ENCODE measurements around the gene IL13RA2.

The IL13RA2 gene, protein sequence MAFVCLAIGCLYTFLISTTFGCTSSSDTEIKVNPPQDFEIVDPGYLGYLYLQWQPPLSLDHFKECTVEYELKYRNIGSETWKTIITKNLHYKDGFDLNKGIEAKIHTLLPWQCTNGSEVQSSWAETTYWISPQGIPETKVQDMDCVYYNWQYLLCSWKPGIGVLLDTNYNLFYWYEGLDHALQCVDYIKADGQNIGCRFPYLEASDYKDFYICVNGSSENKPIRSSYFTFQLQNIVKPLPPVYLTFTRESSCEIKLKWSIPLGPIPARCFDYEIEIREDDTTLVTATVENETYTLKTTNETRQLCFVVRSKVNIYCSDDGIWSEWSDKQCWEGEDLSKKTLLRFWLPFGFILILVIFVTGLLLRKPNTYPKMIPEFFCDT

GRCh38 chrX:115017455-115017854 is at the start of gene IL13RA2:
Gene IL13RA2, minus strand, starts transcription at chrX:115017616. Its CDS starts 347 bp downstream, at chrX:115017269.
- H3K27ac Mint-ChIP-seq = no peak within 1 kb of the TSS
- H3K36me3 Mint-ChIP-seq (ENCODE audit: low read depth) = no peaks in the 10 kb centered on the region

DNA sequence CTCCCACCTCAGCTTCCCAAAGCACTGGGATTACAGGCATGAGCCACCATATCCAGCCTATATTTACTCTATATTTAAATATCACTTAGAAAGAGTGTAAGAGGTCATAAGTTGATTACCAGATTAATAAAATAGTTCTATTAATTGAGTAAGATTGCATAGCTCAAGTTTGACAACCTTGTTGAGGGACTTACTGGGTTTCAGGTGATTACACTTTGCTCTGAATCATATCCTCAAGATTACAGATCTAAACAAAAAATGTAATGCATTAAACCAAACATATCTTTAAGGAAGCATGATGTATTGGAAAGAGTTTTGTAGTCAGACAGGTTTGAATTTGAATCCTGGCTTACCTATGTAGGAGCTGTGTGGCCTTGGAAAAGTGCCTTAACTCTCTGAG is 47.9 kb upstream of the IL13RA2 start:
- Mint-ChIP-seq H3K36me3 (ENCODE audit: low read depth) (no peaks in the 10 kb centered on the region), H3K27ac (no peak overlapping the region), H3K4me3 (no peak overlapping the region), H3K9me3 (peaks cover 3% of the 10 kb centered on the region), H3K27me3 (peaks cover 8% of the 10 kb centered on the region), H3K4me1 (ENCODE audit: low read depth) (no peaks in the 10 kb centered on the region)
- no peak for DNase-seq

More at GRCh38 chrX:115017455-115017854, at the start of gene IL13RA2:
- no peaks in the 10 kb centered on the region for H3K4me1 Mint-ChIP-seq (ENCODE audit: low read depth)
- DNase-seq = no peak
- H3K9me3 Mint-ChIP-seq = no peaks in the 10 kb centered on the region
- no peak within 1 kb of the TSS for H3K4me3 Mint-ChIP-seq
- peaks cover 19% of the 10 kb centered on the region for H3K27me3 Mint-ChIP-seq

DNA sequence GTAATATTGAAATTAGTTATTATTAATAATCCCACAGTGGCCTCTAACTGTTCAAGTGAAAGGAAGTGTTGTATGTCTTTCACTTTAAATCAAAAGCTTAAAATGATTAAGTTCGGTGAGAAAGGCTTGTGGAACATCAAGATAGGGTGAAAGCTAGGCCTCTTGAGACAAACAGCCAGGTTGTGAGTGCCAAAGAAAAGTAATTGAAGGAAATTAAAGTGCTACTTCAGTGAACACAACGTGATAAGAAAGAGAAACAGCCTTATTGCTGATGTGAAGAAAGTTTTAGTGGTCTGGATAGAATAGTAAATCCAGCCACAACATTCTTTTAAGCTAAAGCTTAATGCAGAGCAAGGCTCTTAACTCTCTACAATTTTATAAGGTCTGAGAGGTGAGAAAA is 42.6 kb upstream of the IL13RA2 start:
- no peaks in the 10 kb centered on the region for H3K36me3 Mint-ChIP-seq (ENCODE audit: low read depth)
- no peak overlapping the region for H3K27ac Mint-ChIP-seq
- no peak for DNase-seq
- H3K27me3 Mint-ChIP-seq = peaks cover 21% of the 10 kb centered on the region
- H3K9me3 Mint-ChIP-seq = peaks cover 3% of the 10 kb centered on the region
- H3K4me1 Mint-ChIP-seq (ENCODE audit: low read depth) = no peaks in the 10 kb centered on the region
- H3K4me3 Mint-ChIP-seq = no peak overlapping the region

DNA sequence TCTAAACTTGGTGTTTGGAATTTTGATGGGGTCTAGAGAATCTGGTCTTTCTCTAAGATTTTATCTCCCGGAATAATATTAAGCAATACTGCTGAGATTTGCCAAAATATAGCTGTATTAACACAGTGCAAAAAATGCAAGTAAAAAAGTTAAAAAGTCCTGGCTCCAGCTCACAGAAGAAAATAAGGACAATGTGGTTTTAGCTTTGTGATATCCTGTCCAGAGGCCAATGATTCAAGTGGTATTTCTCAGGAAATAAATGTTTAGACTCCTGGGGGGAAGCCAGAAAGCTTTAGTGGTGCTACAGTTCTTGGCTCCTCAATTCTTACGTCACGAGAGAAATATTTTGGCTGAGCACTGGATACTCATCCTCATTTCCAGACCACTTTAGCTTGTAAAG is 40.9 kb upstream of the IL13RA2 start:
- H3K36me3 Mint-ChIP-seq (ENCODE audit: low read depth) = no peaks in the 10 kb centered on the region
- H3K4me3 Mint-ChIP-seq = no peak overlapping the region
- peaks cover 21% of the 10 kb centered on the region for H3K27me3 Mint-ChIP-seq
- no peaks in the 10 kb centered on the region for H3K4me1 Mint-ChIP-seq (ENCODE audit: low read depth)
- H3K27ac Mint-ChIP-seq = no peak overlapping the region
- peaks cover 3% of the 10 kb centered on the region for H3K9me3 Mint-ChIP-seq
- no peak for DNase-seq

- Mint-ChIP-seq H3K9me3 (no peaks in the 10 kb centered on the region), H3K4me1 (ENCODE audit: low read depth) (no peaks in the 10 kb centered on the region), H3K4me3 (no peak overlapping the region), H3K27me3 (peaks cover 23% of the 10 kb centered on the region), H3K27ac (no peak overlapping the region), H3K36me3 (ENCODE audit: low read depth) (no peaks in the 10 kb centered on the region)
- DNase-seq = no peak
These were observed 37.5 kb upstream of the IL13RA2 start for GRCh38 chrX:115054876-115055275.

DNA sequence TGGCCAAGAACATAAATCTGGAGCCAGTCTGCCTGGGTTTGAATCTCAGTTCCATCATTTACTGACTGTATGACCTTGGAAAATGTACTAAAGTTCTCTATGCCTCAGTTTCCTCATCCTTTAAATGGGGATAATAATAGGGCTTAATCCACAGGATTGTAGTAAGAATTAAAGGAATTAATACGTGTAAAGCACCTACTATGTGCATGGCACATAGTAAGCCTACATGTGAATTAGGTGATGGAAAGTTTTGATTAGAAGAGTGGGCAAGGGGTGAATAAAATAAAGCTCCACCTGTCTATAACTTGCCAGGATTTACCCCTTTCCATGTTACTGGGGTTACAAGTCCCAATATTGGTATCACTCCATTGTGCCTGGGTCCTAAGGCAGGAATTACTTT is 35.8 kb upstream of the IL13RA2 start:
- Mint-ChIP-seq H3K27me3 (peaks cover 15% of the 10 kb centered on the region), H3K4me3 (no peak overlapping the region), H3K4me1 (ENCODE audit: low read depth) (no peaks in the 10 kb centered on the region), H3K36me3 (ENCODE audit: low read depth) (no peaks in the 10 kb centered on the region), H3K9me3 (no peaks in the 10 kb centered on the region), H3K27ac (no peak overlapping the region)
- no peak for DNase-seq

DNA sequence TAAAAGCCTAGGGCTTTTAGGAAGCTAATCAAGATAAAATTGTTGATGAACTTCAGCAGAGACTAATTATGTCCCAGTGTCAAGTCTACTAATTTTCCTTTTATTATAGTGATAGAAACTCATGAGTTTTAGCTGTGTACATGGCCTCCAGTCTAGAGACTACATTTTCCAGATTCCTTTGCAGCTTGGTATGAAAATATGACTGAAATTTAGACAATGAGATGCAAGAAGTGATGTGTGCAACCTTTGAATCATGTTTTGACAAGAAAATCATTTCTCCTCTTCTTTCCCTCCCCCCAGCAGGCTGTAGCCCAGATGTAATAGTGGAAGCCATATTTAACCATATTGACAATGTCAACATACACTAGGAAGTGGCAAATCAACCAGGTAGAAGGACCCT is 30.3 kb upstream of the IL13RA2 start:
- H3K9me3 Mint-ChIP-seq = no peaks in the 10 kb centered on the region
- H3K4me3 Mint-ChIP-seq = no peak overlapping the region
- H3K4me1 Mint-ChIP-seq (ENCODE audit: low read depth) = no peaks in the 10 kb centered on the region
- H3K27ac Mint-ChIP-seq = no peak overlapping the region
- peaks cover 18% of the 10 kb centered on the region for H3K27me3 Mint-ChIP-seq
- H3K36me3 Mint-ChIP-seq (ENCODE audit: low read depth) = no peaks in the 10 kb centered on the region
- DNase-seq = no peak

- Mint-ChIP-seq H3K4me1 (ENCODE audit: low read depth) (no peaks in the 10 kb centered on the region), H3K9me3 (no peaks in the 10 kb centered on the region)
These were observed 29.8 kb upstream of the IL13RA2 start for GRCh38 chrX:115047181-115047580.

GRCh38 chrX:115040417-115040816 is 23.0 kb upstream of the IL13RA2 start:
- H3K4me1 Mint-ChIP-seq (ENCODE audit: low read depth) = no peaks in the 10 kb centered on the region
- H3K9me3 Mint-ChIP-seq = no peaks in the 10 kb centered on the region
- DNase-seq = no peak
- H3K27me3 Mint-ChIP-seq = peaks cover 26% of the 10 kb centered on the region
- H3K36me3 Mint-ChIP-seq (ENCODE audit: low read depth) = no peaks in the 10 kb centered on the region
- no peak overlapping the region for H3K27ac Mint-ChIP-seq
- H3K4me3 Mint-ChIP-seq = no peak overlapping the region

More at GRCh38 chrX:115047181-115047580, 29.8 kb upstream of the IL13RA2 start:
- H3K4me3 Mint-ChIP-seq = no peak overlapping the region
- no peak for DNase-seq
- H3K27me3 Mint-ChIP-seq = peaks cover 18% of the 10 kb centered on the region
- H3K36me3 Mint-ChIP-seq (ENCODE audit: low read depth) = no peaks in the 10 kb centered on the region
- no peak overlapping the region for H3K27ac Mint-ChIP-seq

DNA sequence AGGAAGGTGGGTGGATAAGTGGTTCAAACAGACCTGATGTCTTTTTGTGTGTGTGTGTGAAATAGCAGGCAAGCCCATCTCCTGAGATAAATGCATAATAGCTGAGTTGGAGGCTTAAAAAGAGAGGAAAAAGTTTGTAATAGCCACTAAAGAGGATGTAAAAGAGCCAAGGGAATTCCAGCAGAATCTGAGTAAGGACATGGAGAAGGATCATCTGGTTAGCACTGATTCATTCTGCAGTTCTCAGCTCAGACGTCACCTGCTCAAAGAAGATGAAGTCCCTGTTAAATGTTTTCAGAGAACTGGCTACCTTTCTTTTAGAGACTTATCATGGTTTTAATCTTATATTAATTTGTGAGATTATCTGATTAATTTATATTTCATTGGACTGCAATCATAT is 21.0 kb upstream of the IL13RA2 start:
- Mint-ChIP-seq H3K4me3 (no peak overlapping the region), H3K36me3 (ENCODE audit: low read depth) (no peaks in the 10 kb centered on the region), H3K27me3 (peaks cover 26% of the 10 kb centered on the region), H3K4me1 (ENCODE audit: low read depth) (no peaks in the 10 kb centered on the region), H3K9me3 (no peaks in the 10 kb centered on the region), H3K27ac (no peak overlapping the region)
- DNase-seq = no peak

DNA sequence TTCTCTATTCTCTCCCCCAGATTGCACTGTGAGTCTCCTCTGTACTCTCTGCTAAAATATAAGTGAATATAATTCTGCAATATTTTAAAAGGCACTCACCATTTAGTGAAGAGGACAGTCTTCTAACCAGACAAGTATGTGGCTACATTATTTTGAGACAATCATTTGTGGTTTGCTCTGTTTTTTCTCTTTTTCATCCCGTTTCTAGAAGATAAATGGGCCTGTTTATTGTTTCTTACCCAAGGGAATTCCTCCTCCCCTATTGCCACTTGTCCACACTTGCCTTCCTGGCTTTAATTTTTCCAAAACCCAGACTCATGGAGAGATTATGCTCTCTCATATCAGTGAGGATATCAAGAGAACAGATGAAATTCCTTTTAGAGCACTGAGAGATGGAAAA is 18.6 kb upstream of the IL13RA2 start:
- peaks cover 26% of the 10 kb centered on the region for H3K27me3 Mint-ChIP-seq
- H3K9me3 Mint-ChIP-seq = no peaks in the 10 kb centered on the region
- no peak overlapping the region for H3K27ac Mint-ChIP-seq
- no peak overlapping the region for H3K4me3 Mint-ChIP-seq
- no peaks in the 10 kb centered on the region for H3K36me3 Mint-ChIP-seq (ENCODE audit: low read depth)
- no peaks in the 10 kb centered on the region for H3K4me1 Mint-ChIP-seq (ENCODE audit: low read depth)
- no peak for DNase-seq

DNA sequence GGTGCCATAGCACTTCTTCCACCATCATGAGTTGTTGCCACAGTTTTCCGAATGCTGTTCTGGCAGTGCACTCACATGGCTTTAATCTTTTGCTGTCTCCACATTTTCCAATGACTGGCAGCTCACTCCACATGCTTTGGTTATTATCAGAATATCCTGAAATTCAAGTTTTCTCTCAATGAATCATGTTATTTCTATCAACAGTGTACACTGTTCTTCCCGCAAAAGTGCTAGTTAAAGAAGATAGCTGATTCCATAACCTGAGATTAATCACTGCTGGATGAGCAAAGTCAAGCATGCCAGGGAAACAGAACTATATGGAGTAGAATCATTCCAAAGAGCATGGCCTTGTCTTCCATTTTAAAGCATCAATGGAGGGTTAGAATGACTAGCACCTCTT is 14.6 kb upstream of the IL13RA2 start:
- H3K4me1 Mint-ChIP-seq (ENCODE audit: low read depth) = no peaks in the 10 kb centered on the region
- no peaks in the 10 kb centered on the region for H3K9me3 Mint-ChIP-seq
- H3K36me3 Mint-ChIP-seq (ENCODE audit: low read depth) = no peaks in the 10 kb centered on the region
- H3K4me3 Mint-ChIP-seq = no peak overlapping the region
- H3K27ac Mint-ChIP-seq = no peak overlapping the region
- H3K27me3 Mint-ChIP-seq = peaks cover 3% of the 10 kb centered on the region
- no peak for DNase-seq

GRCh38 chrX:115030625-115031024 is 13.2 kb upstream of the IL13RA2 start:
- Mint-ChIP-seq H3K4me1 (ENCODE audit: low read depth) (no peaks in the 10 kb centered on the region), H3K27me3 (no peaks in the 10 kb centered on the region), H3K27ac (no peak overlapping the region), H3K9me3 (no peaks in the 10 kb centered on the region), H3K4me3 (no peak overlapping the region), H3K36me3 (ENCODE audit: low read depth) (no peaks in the 10 kb centered on the region)
- DNase-seq = no peak

DNA sequence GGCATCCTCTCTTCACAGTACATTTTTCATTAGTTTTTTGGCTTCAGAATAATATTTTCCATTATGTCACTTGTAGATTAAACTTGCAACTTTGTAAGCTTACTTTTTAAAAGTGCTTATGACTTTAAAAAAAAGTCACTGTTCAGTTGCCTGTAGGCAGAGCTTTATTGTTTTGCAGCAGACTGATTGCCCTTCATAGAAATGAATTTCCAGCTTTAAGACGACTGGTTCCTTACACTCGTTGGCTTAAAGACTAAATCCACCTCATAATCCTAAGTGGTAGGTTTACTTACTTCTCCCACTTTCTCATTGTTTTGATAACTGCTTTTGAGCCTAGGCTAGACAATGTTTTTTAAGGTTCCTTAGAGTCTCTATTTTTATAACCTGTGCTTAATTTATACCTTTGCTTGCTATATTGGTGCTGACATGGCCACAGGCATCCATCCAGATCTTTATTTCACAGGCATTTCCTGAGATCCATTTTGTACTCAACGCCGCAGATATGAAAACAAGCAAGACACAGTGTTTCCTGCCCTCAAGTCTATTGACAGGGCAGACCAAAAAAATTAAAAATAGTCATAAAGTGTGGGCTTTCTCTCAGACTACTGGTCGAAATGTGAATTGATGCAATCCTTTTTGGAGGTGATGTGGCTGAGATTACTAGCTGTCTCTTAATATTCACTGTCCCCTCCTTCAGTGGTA is 12.6 kb upstream of the IL13RA2 start:
- H3K9me3 Mint-ChIP-seq = no peaks in the 10 kb centered on the region
- H3K4me3 Mint-ChIP-seq = no peak overlapping the region
- no peak overlapping the region for H3K27ac Mint-ChIP-seq
- DNase-seq = no peak
- H3K36me3 Mint-ChIP-seq (ENCODE audit: low read depth) = no peaks in the 10 kb centered on the region
- no peaks in the 10 kb centered on the region for H3K27me3 Mint-ChIP-seq
- H3K4me1 Mint-ChIP-seq (ENCODE audit: low read depth) = no peaks in the 10 kb centered on the region

- Mint-ChIP-seq H3K27ac (no peak overlapping the region), H3K4me3 (no peak overlapping the region), H3K9me3 (no peaks in the 10 kb centered on the region), H3K4me1 (ENCODE audit: low read depth) (no peaks in the 10 kb centered on the region), H3K36me3 (ENCODE audit: low read depth) (no peaks in the 10 kb centered on the region), H3K27me3 (no peaks in the 10 kb centered on the region)
- no peak for DNase-seq
These were observed 12.0 kb upstream of the IL13RA2 start for GRCh38 chrX:115029440-115029839.
